ENCODE results near the gene RPL14. TPM values are rescaled to one million over a fixed set of nuclear protein-coding genes. Genes with fewer than 3 reads are reported as not detected.
"Not testable (repeated sequence)": the region's sequence is repeated elsewhere in the genome, so short reads cannot be mapped to it uniquely, and the experiment has no call there.

The RPL14 gene
- polyA plus RNA-seq, 2 of the 4 experiments (the other 2 are of a cell fraction), result 488 to 682 TPM

DNA sequence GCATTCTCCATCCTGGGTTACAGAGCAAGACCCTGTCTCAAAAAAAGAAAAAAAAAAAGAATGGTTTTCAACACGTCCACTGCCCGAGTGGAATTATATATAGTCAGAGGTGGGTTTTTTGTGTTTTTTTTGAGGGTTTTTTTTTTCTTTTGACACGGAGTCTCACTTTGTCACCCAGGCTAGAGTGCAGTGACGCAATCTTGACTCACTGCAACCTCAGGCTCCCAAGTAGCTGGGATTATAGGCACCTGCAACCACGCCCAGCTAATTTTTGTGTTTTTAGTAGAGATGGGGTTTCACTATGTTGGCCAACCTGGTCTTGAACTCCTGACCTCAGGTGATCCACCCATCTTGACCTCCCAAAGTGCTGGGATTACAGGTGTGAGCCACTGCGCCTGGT lies 3.3 kb downstream of the RPL14 start:
- H3K4me3 ChIP-seq; H3K9me3 ChIP-seq; H3K4me2 ChIP-seq; DNase-seq (ENCODE audit: low read depth in 1 of 2, low spot score in 1 of 2); ATAC-seq; POLR2A ChIA-PET; FAIRE-seq; H3K27ac ChIP-seq; CTCF ChIA-PET: not testable (repeated sequence)
- TF ChIP-seq CEBPB (IDR thresholded peaks at IDR 0.05), result 0 out of 4 replicates have a peak, but pooled peaks of 1 of the 2 experiments have one; percentile 7
- peaks cover 23% of the 10 kb centered on the region; the same call in 2 of the 3 replicates for H3K4me1 ChIP-seq
- 94% methylated on average over 6 of the region's 6 CpGs for whole genome bisulfite sequencing (ENCODE audit: missing lambda C conversion rate)

DNA sequence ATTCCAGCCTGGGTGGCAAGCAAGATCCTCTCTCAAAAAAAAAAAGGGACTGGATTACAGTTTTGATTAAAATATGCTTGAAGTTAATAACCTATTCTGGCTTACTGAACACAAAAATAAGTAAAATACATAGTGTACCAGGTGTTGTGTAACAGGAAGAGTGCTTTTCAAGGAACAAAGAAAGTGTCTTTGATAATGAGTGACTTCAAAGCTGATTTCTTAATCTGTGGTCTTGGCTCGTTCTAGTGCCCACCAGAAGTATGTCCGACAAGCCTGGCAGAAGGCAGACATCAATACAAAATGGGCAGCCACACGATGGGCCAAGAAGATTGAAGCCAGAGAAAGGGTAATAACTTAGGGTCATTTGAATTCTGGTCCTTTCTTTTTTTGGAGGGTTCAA lies 4.0 kb downstream of the RPL14 start:
- FAIRE-seq (no peak), ATAC-seq (no peak), DNase-seq (ENCODE audit: low read depth in 1 of 2, low spot score in 1 of 2) (no peak)
- TF ChIP-seq NR3C1 (IDR thresholded peaks at IDR 0.05) (no peak), MAFK (IDR thresholded peaks at IDR 0.05; ENCODE audit: partially characterized antibody) (no peak), KDM5A (IDR thresholded peaks at IDR 0.05) (no peak), NPAS2 (CRISPR knock-in tag; IDR thresholded peaks at IDR 0.05; ENCODE audit: borderline replicate concordance) (no peak), JUNB (IDR thresholded peaks at IDR 0.05) (no peak), SREBF2 (IDR thresholded peaks at IDR 0.05) (no peak), MYC (IDR thresholded peaks at IDR 0.05; ENCODE audit: borderline replicate concordance, low read length) (no peak), PHF8 (IDR thresholded peaks at IDR 0.05; ENCODE audit: borderline replicate concordance, low read depth) (no peak), CEBPB (IDR thresholded peaks at IDR 0.05) (no peak), RARB (CRISPR knock-in tag; IDR thresholded peaks at IDR 0.05) (no peak), HOXB5 (CRISPR knock-in tag; IDR thresholded peaks at IDR 0.05) (no peak), RCOR1 (IDR thresholded peaks at IDR 0.05; ENCODE audit: low read depth, low read length) (no peak), CBX2 (IDR thresholded peaks at IDR 0.05; ENCODE audit: borderline replicate concordance, low read depth) (no peak), EHF (CRISPR knock-in tag; IDR thresholded peaks at IDR 0.05) (no peak)
- TF ChIP-seq, protein P1, sequence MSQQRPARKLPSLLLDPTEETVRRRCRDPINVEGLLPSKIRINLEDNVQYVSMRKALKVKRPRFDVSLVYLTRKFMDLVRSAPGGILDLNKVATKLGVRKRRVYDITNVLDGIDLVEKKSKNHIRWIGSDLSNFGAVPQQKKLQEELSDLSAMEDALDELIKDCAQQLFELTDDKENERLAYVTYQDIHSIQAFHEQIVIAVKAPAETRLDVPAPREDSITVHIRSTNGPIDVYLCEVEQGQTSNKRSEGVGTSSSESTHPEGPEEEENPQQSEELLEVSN (IDR thresholded peaks at IDR 0.05; ENCODE audit: borderline replicate concordance, low read depth), result no peak
- TF ChIP-seq, protein P2, sequence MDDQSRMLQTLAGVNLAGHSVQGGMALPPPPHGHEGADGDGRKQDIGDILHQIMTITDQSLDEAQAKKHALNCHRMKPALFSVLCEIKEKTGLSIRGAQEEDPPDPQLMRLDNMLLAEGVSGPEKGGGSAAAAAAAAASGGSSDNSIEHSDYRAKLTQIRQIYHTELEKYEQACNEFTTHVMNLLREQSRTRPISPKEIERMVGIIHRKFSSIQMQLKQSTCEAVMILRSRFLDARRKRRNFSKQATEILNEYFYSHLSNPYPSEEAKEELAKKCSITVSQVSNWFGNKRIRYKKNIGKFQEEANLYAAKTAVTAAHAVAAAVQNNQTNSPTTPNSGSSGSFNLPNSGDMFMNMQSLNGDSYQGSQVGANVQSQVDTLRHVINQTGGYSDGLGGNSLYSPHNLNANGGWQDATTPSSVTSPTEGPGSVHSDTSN (IDR thresholded peaks at IDR 0.05), result no peak
- TF ChIP-seq, protein P3, sequence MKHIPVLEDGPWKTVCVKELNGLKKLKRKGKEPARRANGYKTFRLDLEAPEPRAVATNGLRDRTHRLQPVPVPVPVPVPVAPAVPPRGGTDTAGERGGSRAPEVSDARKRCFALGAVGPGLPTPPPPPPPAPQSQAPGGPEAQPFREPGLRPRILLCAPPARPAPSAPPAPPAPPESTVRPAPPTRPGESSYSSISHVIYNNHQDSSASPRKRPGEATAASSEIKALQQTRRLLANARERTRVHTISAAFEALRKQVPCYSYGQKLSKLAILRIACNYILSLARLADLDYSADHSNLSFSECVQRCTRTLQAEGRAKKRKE (CRISPR knock-in tag; IDR thresholded peaks at IDR 0.05; ENCODE audit: low read depth), result no peak
- Histone ChIP-seq H3K4me1 (peaks cover 23% of the 10 kb centered on the region; the same call in 2 of the 3 replicates), H3K4me3 (no peak overlapping the region), H3K27ac (no peak overlapping the region), H3K4me2 (no peak overlapping the region), H3K9me3 (no peaks in the 10 kb centered on the region)
- ChIA-PET POLR2A (no interaction called here), CTCF (interaction anchor here (0.7 kb wide), 1 partner anchor 1638 kb away, joined by 3 read pairs; no protein-coding TSS in a partner anchor)
- 89% methylated on average over 3 of the region's 3 CpGs for WGBS (ENCODE audit: missing lambda C conversion rate)

DNA sequence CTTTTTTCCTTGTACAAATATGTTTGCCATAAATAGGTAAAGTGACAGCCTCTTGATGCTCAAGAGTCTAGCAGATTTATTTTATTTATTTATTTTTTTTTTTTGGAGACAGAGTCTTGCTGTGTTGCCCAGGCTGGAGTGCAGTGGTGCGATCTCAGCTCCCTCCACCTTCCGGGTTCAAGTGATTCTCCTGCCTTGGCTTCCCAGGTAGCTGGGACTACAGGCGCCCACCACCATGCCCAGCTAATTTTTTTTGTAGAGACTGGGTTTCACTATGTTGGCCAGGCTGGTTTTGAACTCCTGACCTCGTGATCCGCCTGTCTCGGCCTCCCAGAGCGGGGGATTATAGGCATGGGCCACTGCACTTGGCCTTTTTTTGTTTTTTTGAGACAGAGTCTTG lies 5.7 kb downstream of the RPL14 start:
- ATAC-seq; H3K4me2 ChIP-seq; DNase-seq (ENCODE audit: low read depth in 1 of 2, low spot score in 1 of 2); H3K9me3 ChIP-seq; FAIRE-seq; H3K4me3 ChIP-seq; H3K27ac ChIP-seq; POLR2A ChIA-PET: not testable (repeated sequence)
- 97% methylated on average over 7 of the region's 7 CpGs for WGBS (ENCODE audit: missing lambda C conversion rate)
- CTCF ChIA-PET, result interaction anchor here (0.7 to 1.4 kb wide), 2 partner anchors 921 to 1728 kb away, joined by 3 read pairs; no protein-coding TSS in a partner anchor
- H3K4me1 ChIP-seq, result peaks cover 23% of the 10 kb centered on the region; the same call in 2 of the 3 replicates

DNA sequence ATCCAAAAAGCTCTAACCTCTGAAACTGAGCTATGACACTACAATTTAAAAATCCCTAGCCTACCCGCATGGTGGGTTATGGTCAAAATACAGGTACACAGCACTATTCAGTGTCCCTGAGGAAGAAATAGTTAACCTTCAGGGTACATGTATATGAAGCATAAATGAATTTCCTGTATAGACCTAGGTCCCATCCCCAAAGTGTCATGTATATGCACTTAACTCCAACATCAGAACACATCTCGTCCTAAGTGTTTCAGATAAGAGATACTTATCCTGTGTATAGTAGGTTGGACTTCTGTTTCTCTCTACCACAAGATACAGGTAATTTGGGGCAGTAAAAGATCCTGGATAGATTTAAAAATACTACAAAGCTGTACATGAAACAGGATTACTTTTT lies 6.4 kb downstream of the RPL14 start:
- H3K4me1 ChIP-seq, result peaks cover 20% of the 10 kb centered on the region; the same call in 2 of the 3 replicates
- ChIA-PET POLR2A (no interaction called here), CTCF (interaction anchor here (0.8 to 1.4 kb wide), 2 partner anchors 14 to 1727 kb away, joined by 3 read pairs; partner anchors contain the start of gene ZNF619)
- no peaks in the 10 kb centered on the region for H3K9me3 ChIP-seq
- no peak for ATAC-seq
- 88% methylated on average over 2 of the region's 2 CpGs for WGBS (ENCODE audit: missing lambda C conversion rate)
- no peak for FAIRE-seq
- no peak overlapping the region for H3K27ac ChIP-seq
- H3K4me2 ChIP-seq, result no peak overlapping the region
- no peak for DNase-seq (ENCODE audit: low read depth in 1 of 2, low spot score in 1 of 2)
- H3K4me3 ChIP-seq, result no peak overlapping the region
- TF ChIP-seq HEYL (CRISPR knock-in tag; IDR thresholded peaks at IDR 0.05), result no peak
- TF ChIP-seq EHMT2 (IDR thresholded peaks at IDR 0.05; ENCODE audit: low read depth), result no peak
- no peak for TF ChIP-seq FOSL2 (IDR thresholded peaks at IDR 0.05)
- TF ChIP-seq FOSL2 (CRISPR knock-in tag; IDR thresholded peaks at IDR 0.05), result no peak
- TF ChIP-seq MYC (IDR thresholded peaks at IDR 0.05; ENCODE audit: borderline replicate concordance, low read length), result no peak
- no peak for TF ChIP-seq SMC3 (IDR thresholded peaks at IDR 0.05)
- TF ChIP-seq, protein P4, sequence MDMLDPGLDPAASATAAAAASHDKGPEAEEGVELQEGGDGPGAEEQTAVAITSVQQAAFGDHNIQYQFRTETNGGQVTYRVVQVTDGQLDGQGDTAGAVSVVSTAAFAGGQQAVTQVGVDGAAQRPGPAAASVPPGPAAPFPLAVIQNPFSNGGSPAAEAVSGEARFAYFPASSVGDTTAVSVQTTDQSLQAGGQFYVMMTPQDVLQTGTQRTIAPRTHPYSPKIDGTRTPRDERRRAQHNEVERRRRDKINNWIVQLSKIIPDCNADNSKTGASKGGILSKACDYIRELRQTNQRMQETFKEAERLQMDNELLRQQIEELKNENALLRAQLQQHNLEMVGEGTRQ (IDR thresholded peaks at IDR 0.05), result no peak
- no peak for TF ChIP-seq FOXS1 (CRISPR knock-in tag; IDR thresholded peaks at IDR 0.05)
- no peak for TF ChIP-seq FOSB (CRISPR knock-in tag; IDR thresholded peaks at IDR 0.05)
- no peak for TF ChIP-seq HOXA7 (CRISPR knock-in tag; IDR thresholded peaks at IDR 0.05)
- TF ChIP-seq, protein P5, sequence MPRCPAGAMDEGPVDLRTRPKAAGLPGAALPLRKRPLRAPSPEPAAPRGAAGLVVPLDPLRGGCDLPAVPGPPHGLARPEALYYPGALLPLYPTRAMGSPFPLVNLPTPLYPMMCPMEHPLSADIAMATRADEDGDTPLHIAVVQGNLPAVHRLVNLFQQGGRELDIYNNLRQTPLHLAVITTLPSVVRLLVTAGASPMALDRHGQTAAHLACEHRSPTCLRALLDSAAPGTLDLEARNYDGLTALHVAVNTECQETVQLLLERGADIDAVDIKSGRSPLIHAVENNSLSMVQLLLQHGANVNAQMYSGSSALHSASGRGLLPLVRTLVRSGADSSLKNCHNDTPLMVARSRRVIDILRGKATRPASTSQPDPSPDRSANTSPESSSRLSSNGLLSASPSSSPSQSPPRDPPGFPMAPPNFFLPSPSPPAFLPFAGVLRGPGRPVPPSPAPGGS (IDR thresholded peaks at IDR 0.05), result no peak
- no peak for TF ChIP-seq NFE2L2 (conservative IDR thresholded peaks at IDR 0.05; ENCODE audit: low read length)
- no peak for TF ChIP-seq ESRRA (IDR thresholded peaks at IDR 0.05; ENCODE audit: borderline replicate concordance, low read length)
